HG03378 (cell line): ENCODE data around the gene KMT2D.

Source experiments
- ATAC-seq: cut with Tn5 transposase; IDR thresholded peaks from one replicate; pipeline ENCODE4 v1.9.1; 2021; ENCODE audit warnings: mild to moderate bottlenecking, moderate library complexity; ENCODE audit not compliant: unreplicated experiment

KMT2D gene

DNA sequence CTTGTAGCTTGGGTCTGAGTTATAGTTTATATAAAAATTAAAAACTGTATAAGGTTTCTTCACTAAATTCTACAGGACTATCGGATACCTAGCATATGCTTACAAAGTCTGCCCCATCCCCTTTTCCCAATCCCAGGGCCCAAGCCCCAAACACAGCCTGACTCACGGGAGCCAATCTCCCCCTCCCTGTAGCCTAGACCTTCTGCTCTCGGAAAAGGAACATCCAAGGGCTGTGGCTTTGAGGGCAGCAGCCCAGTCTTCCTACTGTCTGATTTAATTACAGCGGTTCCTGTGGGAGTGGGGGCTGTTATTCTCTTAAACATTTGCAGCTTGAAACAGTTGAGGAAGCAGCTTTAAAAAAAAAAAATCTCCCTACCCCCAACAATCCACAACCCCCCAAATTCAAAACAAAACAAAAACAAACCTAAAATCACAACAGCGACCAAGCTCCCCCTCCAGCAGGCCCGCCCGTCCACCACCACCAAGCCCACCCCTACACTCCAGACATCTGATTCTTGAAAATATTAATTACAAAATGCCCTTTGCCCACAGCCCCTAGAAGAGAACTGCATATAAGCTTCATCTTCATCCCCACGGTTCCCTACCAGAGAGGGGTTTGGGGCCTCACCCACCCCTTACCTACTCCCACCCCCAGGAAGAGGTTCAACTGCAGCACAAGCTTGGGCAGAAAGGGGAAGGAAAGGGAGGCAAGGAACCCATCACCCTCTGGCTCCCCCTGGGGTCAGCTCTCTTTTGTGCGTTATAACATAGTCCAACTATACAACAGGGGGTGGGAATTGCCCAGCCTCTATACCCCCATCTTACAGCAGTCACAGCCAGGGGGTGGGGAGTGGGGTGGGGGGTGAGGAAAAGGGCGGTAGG, 40.9 kb downstream of the KMT2D start:
- ATAC-seq: no peak

DNA sequence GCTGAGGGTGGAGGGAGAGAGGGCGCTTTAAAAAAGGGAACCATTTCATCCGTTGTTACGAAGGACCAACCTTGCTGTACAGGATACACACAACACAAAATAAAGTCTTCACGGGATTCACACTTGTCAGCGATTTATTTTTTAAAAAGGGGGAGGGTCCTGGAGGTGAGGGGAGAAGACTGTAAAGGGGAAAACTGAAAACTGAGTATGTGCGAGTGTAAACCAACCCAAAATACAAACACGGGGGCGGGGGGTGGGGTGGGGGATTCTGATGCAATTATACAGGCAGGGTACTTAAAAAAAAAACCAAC, 41.5 kb downstream of the KMT2D start:
- ATAC-seq: no peak

DNA sequence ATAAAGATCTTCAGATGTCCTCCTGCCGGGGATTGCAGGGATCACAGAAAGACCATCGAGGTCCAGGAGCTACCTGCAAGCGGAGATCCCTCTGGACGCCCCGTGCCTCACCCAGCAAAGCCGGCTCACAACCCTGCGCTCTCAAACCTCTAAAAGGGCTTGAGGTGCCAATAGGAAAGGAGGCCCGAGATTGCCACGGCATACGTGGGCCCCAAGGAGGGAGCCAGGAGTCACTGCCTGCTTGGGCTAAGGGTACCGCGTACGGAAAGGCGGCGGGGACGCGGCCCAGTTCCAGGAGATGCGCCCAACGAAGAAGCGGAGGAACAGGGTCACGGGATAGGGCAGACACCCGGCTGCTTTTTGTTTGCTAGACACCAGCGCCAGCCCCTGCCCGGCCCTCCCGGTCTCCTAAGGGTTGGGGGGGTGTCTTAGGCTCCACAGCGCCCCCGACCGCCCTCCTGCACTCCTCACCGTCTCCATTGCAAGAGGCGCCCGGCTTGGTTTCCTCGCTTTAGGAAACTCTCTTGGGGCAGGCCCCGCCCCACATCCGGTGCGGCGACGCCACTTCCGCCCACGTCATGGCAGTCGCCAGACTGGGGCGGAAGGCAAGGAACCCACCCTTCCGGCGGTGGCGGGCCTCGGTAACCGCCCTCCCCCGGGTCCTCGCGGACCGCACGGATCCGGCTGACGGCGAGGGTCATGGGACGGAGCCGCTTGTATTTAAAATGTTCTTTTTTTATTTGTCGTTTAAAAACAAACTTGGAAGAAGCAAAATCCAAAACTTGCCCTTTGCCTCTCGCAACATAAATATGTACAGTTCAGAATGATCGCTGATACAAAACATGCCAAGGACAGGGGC, 42.1 kb downstream of the KMT2D start, which contains the start of gene PRKAG1:
TSS of gene PRKAG1 (minus strand) at position 516 of the 859 bp plus-strand sequence. CDS start at position 480, 36 bp downstream.
- peak; percentile 76 for ATAC-seq

DNA sequence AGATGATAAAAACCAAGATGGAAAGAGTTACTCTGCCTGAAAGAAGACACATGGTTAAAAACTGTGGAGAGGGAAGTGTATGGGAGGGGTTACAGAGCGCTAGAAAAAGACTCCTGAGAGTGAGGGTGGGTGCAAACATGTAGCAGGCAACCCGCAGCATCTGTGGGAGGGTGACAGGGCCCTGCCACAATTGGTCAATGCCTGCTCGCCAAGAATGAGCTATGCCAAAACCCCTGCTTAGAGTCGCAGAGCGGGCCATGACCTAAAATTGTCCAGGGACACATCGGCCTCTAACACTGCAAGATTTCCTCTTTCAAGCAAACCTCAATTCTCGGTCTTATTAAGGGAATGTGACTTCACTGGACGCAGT, 42.7 kb downstream of the KMT2D start:
- ATAC-seq: peak; percentile 12

DNA sequence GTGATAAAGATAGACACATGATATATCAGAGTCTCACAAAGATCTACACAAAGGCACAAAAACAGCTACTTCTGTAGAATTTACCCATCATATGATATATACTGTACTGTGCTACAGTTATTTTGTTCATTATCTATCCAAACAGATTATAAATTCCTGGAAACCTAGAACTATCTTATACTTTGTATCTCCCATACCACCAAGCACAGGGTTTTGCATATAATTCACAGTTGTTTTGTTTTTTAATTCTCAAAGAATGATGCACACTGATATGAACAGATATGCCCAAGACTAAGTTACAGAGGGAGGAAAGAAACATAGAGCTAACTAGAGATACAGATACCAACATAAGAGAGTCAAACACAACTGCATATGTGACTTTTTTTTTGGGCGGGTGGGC, 45.4 kb downstream of the KMT2D start:
- no peak for ATAC-seq

DNA sequence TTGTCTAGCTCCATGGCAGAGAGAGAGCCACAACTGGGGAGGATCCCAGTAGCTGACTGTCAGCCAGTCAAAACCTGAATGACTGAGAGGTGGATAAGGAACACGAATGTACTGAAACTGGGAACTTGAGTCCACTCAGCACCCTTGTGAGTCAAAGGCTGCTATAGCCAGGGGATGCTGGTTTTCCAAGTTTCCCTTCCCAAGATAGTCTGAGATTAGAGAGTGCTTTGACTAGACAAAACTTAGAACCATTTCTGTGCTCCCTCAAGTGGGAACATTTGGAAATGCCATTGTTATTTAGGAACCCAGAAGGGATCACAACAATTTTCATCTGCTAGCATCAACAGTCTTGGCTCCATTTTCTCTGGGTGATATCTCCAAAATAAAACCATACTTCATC, 46.0 kb downstream of the KMT2D start:
- ATAC-seq: no peak

DNA sequence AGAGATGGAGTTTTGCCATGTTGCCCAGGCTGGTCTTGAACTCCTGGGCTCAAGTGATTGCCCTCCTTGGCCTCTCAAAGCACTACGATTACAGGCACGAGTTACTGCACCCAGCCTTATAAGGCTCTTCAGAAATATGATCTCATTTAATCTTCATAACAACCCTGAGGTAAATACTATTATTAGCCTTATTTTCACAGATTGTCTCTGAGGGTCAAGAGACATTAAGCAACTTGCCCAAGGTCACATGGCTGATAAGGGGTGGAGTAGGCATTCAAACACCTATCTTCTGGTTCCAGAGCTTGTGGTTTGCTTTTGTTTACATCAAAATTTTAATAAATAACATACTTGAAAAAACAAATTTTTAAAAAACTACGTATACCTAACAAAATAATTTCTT, 47.2 kb downstream of the KMT2D start:
- no peak for ATAC-seq

DNA sequence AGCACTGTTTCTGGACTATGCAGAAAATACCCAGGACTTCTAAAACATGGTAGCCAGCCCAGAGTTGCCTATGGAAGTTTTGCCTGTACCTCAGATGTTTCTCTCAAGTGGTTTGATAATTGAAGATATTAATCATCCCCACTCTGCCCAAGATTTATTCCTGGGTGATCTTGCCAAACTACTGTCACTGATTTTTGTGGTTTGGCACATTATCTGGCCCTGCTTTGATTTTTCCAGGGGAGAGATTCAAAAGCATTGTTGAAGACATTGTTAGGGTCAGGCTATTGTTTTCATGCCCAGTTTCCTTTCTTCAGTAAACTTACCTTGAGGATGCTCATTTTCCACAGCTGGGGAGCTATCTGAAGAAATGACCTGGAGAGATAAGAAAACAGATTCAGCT, 47.9 kb downstream of the KMT2D start:
- no peak for ATAC-seq
